Prostate gland (tissue), 2 donors: ENCODE results near the gene DCHS2. TPM values are rescaled to one million over a fixed set of nuclear protein-coding genes. Genes with fewer than 3 reads are reported as not detected.
A peak's percentile ranks its signal among the peaks of the same experiment; 100 is the strongest.

ENCODE experiments used
- DNase-seq: peaks from one replicate; pipeline ENCODE4 v3.0.0-alpha.2; 2019; ENCODE audit warnings: low spot score
- H3K27ac ChIP-seq, 2 donors: fragments of 200-600 bp; sonication (generic); 2 replicates each; pipeline ENCODE4 v1.5.1; 2017 to 2019
- H3K27me3 ChIP-seq: fragments of 200-600 bp; sonication (generic); replicated peaks from 2 replicates; pipeline ENCODE4 v1.5.1; 2019; ENCODE audit not compliant: insufficient read depth
- H3K36me3 ChIP-seq, 2 donors: fragments of 200-600 bp; sonication (generic); 1 replicate in 1 of 2; 2 replicates in 1 of 2; pipeline versions ENCODE4 v1.5.1 to v1.8.1; 2017 to 2019
- H3K4me1 ChIP-seq: fragments of 200-600 bp; sonication (generic); replicated peaks from 2 replicates; pipeline ENCODE4 v1.5.1; 2019
- H3K4me3 ChIP-seq, 2 donors: fragments of 200-600 bp; sonication (generic); 2 replicates each; pipeline ENCODE4 v1.5.1; 2017 to 2019
- H3K9me3 ChIP-seq: fragments of 200-600 bp; sonication (generic); 2 replicates; pipeline ENCODE4 v1.5.1; 2017
- CTCF ChIP-seq, 4 experiments: fragments of 200-600 bp in 2 of 4; fragments of 450-650 bp in 2 of 4; sonication (generic) in 2 of 4; IDR thresholded peaks; 1 replicate in 3 of 4; 2 replicates in 1 of 4; pipeline ENCODE4 v1.5.1; 2016 to 2019; ENCODE audit warnings: antibody characterized with exemption in 4 of 4, mild to moderate bottlenecking in 2 of 4, moderate library complexity in 2 of 4
- POLR2A ChIP-seq: fragments of 450-650 bp; IDR thresholded peaks from one replicate; pipeline ENCODE4 v1.6.1; 2016; ENCODE audit warnings: antibody characterized with exemption, mild to moderate bottlenecking
- POLR2AphosphoS5 ChIP-seq: sonication (generic); formaldehyde crosslinking; IDR thresholded peaks from one replicate; pipeline ENCODE4 v1.6.1; 2017; ENCODE audit warnings: antibody characterized with exemption
- WGBS: methylation state at CpG from one replicate; pipeline ENCODE4 v1.1.5; 2018; 5-methylcytosine and 5-hydroxymethylcytosine counted together
- intact Hi-C: fragments of 100-400 bp; cut with DNase I; formaldehyde crosslinking; loops from one replicate; pipeline ENCODE4 v1.14.2; 2022
- total RNA-seq, 2 donors: library from RNA; depleted of rRNA; stranded (reverse); fragments of >200 nt; gene quantifications; one replicate each; pipeline ENCODE4 v1.1.0, GENCODE V29; 2016

DCHS2 gene
- total RNA-seq, 2 donors from 2014 or later, result 1.8 to 2.2 TPM

DNA sequence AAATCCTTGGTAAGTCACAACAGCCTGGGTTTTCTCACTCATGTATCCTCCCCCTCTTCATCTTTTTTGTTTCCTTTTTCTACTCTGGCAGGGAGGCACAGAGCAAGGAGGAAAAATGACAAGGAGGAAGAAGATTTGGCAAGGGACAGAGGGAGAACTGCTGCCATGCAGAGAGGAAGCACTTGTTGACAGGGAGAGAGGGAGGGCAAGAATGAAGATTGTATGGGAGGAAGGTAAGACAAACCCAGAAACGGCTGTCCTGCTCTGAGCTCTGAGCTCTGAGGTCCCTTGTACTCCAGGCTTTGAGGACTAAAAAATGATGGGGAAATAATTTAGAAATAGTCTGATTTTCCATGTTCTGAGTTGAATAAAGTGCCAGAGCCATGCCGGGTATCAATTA is 123.9 kb downstream of the DCHS2 start:
- Histone ChIP-seq H3K36me3 (no peaks in the 10 kb centered on the region), H3K27me3 (no peaks in the 10 kb centered on the region), H3K4me1 (no peaks in the 10 kb centered on the region), H3K4me3 (no peak overlapping the region), H3K9me3 (no peaks in the 10 kb centered on the region), H3K27ac (no peak overlapping the region)
- no peak for DNase-seq
- TF ChIP-seq POLR2A (no peak), CTCF (IDR thresholded peaks at IDR 0.05) (no peak), POLR2AphosphoS5 (no peak)
- WGBS, result 52% methylated on average over 2 of the region's 2 CpGs
- intact Hi-C loops, result no loop called here

- Histone ChIP-seq H3K27me3 (no peaks in the 10 kb centered on the region), H3K27ac (peak overlapping the region; percentile 20 to 31), H3K9me3 (no peaks in the 10 kb centered on the region), H3K4me3 (no peak overlapping the region), H3K36me3 (no peaks in the 10 kb centered on the region), H3K4me1 (no peaks in the 10 kb centered on the region)
- DNase-seq, result peak; percentile 30
- intact Hi-C loops, result no loop called here
- 20% methylated on average over 4 of the region's 4 CpGs for WGBS
- no peak for TF ChIP-seq POLR2AphosphoS5
- no peak for TF ChIP-seq CTCF (IDR thresholded peaks at IDR 0.05)
- no peak for TF ChIP-seq POLR2A
These were observed 124.6 kb downstream of the DCHS2 start for GRCh38 chr4:154366956-154367355.

GRCh38 chr4:154364066-154364845 is 127.3 kb downstream of the DCHS2 start:
- WGBS, result 27% methylated on average over 7 of the region's 7 CpGs
- H3K27ac ChIP-seq, result peak overlapping the region in 1 of 2 donors; percentile 12
- no peak for DNase-seq

DNA sequence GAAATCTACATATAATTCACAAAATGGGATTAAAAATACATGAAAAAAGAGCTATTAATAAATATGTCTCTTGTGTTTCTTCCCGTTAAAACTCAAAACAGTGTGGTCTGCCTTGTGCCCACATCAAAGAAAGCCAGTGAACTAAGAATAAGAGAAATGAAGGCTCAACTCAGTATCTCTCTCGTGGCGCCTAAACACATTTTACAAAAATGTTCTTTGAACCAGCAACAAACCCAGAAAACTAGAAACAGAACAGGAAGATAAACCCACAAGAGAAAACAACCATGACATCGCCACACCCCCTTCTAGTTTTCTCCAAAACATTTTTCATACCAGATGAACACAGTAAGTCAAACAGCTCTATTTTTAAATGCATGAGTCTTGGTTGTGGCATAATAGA is 130.1 kb downstream of the DCHS2 start:
- TF ChIP-seq POLR2A (no peak), POLR2AphosphoS5 (no peak), CTCF (IDR thresholded peaks at IDR 0.05) (no peak)
- no peak overlapping the region for H3K27ac ChIP-seq
- no peak overlapping the region for H3K4me3 ChIP-seq
- no peaks in the 10 kb centered on the region for H3K4me1 ChIP-seq
- no peaks in the 10 kb centered on the region for H3K9me3 ChIP-seq
- intact Hi-C loops, result no loop called here
- no peak for DNase-seq
- 79% methylated on average over 4 of the region's 4 CpGs for WGBS
- H3K27me3 ChIP-seq, result no peaks in the 10 kb centered on the region
- no peaks in the 10 kb centered on the region for H3K36me3 ChIP-seq

More at GRCh38 chr4:154364066-154364845, 127.3 kb downstream of the DCHS2 start:
- Histone ChIP-seq H3K4me3 (no peak overlapping the region), H3K36me3 (no peaks in the 10 kb centered on the region), H3K4me1 (no peaks in the 10 kb centered on the region), H3K9me3 (no peaks in the 10 kb centered on the region), H3K27me3 (no peaks in the 10 kb centered on the region)
- intact Hi-C loops, result no loop called here
- TF ChIP-seq POLR2AphosphoS5 (no peak), POLR2A (no peak), CTCF (IDR thresholded peaks at IDR 0.05) (no peak)

DNA sequence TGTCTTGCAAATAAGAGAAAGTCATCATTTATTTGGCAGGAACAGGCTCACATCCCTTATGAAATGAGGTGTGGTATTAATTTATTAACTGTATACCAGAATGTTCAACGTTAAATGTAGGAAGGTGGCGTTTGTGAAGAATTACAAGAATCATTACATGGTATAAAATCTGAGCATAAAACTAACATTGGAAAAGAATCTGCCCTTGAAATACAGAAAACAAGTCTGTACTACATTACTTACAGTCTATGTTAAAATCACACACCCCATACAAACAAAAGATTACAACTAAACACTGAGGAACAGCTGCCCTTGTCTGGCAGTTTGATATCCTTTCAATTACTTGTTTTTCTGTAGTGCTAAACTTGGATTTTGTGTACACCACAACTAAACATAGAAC is 131.1 kb downstream of the DCHS2 start:
- WGBS, result 38% methylated on average over 2 of the region's 2 CpGs
- Histone ChIP-seq H3K9me3 (no peaks in the 10 kb centered on the region), H3K36me3 (no peaks in the 10 kb centered on the region), H3K4me1 (no peaks in the 10 kb centered on the region), H3K27ac (no peak overlapping the region), H3K27me3 (no peaks in the 10 kb centered on the region), H3K4me3 (no peak overlapping the region)
- no peak for DNase-seq
- TF ChIP-seq CTCF (IDR thresholded peaks at IDR 0.05) (no peak), POLR2A (no peak), POLR2AphosphoS5 (no peak)
- intact Hi-C loops, result no loop called here
